Central memory CD8-positive, alpha-beta T cell (primary cell): Measurements from ENCODE around the gene LYST.
A peak's percentile ranks its signal among the peaks of the same experiment; 100 is the strongest.

Source experiments
- ATAC-seq: fragments of 150-1000 bp; cut with Tn5 transposase; replicated peaks from 2 replicates; pipeline ENCODE4 v1.10.0; 2022; ENCODE audit warnings: mild to moderate bottlenecking, moderate FRiP score, moderate number of reproducible peaks; ENCODE audit not compliant: poor library complexity, severe bottlenecking; ENCODE audit errors: extremely low read depth
- DNase-seq, 2 donors: peaks; one replicate each; pipeline ENCODE4 v3.0.0; 2021; ENCODE audit warnings: low spot score in 2 of 2
- H3K27ac Mint-ChIP-seq: one replicate; pipeline ENCODE4 v1.8.0; 2022; ENCODE audit warnings: low read depth, mild to moderate bottlenecking, moderate library complexity, mixed read lengths
- H3K27me3 Mint-ChIP-seq: one replicate; pipeline ENCODE4 v1.8.0; 2022; ENCODE audit warnings: mixed read lengths
- H3K36me3 Mint-ChIP-seq: one replicate; pipeline ENCODE4 v1.8.0; 2022; ENCODE audit warnings: mild to moderate bottlenecking, moderate library complexity, mixed read lengths; ENCODE audit not compliant: insufficient read depth
- H3K4me1 Mint-ChIP-seq: one replicate; pipeline ENCODE4 v1.8.0; 2022; ENCODE audit warnings: mixed read lengths
- H3K4me3 Mint-ChIP-seq: one replicate; pipeline ENCODE4 v1.8.0; 2022; ENCODE audit warnings: mild to moderate bottlenecking, moderate library complexity, mixed read lengths
- H3K9me3 Mint-ChIP-seq: one replicate; pipeline ENCODE4 v1.8.0; 2022; ENCODE audit warnings: mixed read lengths

Gene LYST

DNA sequence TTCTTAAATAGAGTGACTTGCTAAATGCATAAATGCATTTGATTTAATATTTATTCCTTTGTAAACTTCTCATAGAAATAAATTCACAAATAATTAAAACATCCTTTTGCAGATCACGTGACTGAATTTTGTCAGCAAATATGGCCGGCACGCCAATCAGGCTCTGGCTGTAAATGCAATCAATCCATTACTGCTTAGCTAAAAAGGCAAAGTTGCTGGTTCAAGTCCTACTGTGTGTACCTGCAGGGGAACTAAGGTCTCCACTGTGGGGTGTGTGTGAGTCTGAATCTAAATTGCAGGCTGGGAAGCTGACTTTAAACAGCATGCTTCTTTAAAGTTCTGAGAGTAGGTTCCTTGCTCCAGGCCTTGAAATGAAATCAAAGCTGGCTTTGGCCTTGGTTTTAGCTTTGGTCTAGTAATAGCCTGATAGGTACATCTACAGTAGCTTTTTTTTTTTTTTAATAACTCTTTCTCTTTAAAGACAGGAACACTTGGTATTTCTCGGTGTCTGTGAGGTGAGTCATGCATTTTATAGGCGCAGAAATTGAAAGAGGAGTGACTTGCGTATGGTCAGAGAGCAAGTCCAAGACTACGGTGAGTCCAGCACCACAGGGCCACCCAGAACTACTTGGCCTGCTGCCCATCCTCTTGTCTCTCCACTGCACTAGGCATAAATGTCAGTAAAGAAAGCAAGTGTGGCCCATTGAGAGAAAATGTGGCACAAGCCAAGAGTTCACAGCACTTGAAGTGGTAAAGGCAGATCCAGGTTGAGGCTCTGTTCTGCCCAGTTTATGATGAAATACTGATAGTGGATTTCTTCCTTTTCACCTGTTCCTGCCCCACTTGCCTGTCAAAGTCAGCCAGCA is 36.2 kb upstream of the LYST start:
- ATAC-seq (no peak), DNase-seq (no peak)
- Mint-ChIP-seq H3K9me3 (no peaks in the 10 kb centered on the region), H3K4me3 (no peak overlapping the region), H3K27me3 (no peaks in the 10 kb centered on the region), H3K36me3 (no peaks in the 10 kb centered on the region), H3K4me1 (peaks cover 13% of the 10 kb centered on the region), H3K27ac (no peak overlapping the region)

DNA sequence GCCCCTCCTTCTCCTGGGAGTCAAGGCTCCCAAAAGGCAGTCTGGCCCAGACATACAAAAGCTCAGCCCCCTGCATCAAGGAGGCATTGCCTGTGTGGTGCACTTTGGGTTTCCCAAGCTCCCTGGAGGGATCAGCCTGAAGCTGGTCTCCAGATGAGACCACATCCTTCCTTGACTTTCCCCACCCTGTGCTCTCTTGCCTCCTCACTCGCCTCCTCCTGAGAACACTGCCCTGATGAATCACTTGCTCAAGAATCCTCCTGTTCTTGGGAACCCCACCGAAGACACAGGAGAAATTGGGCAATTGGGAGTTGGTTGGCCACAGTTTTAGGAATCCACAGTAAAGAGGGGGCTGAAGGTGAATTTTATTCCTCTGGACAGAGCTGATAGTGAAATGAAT is 34.8 kb upstream of the LYST start:
- ATAC-seq (no peak), DNase-seq (no peak)
- Mint-ChIP-seq H3K9me3 (no peaks in the 10 kb centered on the region), H3K4me1 (peaks cover 13% of the 10 kb centered on the region), H3K27me3 (no peaks in the 10 kb centered on the region), H3K4me3 (no peak overlapping the region), H3K36me3 (peaks cover 1% of the 10 kb centered on the region), H3K27ac (no peak overlapping the region)

GRCh38 chr1:235898126-235898525 is 31.4 kb upstream of the LYST start:
- ATAC-seq, result no peak
- H3K27me3 Mint-ChIP-seq, result no peaks in the 10 kb centered on the region
- no peak overlapping the region for H3K4me3 Mint-ChIP-seq
- no peak for DNase-seq
- H3K27ac Mint-ChIP-seq, result no peak overlapping the region
- peaks cover 13% of the 10 kb centered on the region for H3K4me1 Mint-ChIP-seq
- H3K9me3 Mint-ChIP-seq, result no peaks in the 10 kb centered on the region
- H3K36me3 Mint-ChIP-seq, result peaks cover 2% of the 10 kb centered on the region

- no peak overlapping the region for H3K4me3 Mint-ChIP-seq
Observed at GRCh38 chr1:235893840-235894239, 27.1 kb upstream of the LYST start.

GRCh38 chr1:235892734-235893413 is 26.2 kb upstream of the LYST start:
- no peak overlapping the region for H3K4me3 Mint-ChIP-seq
- H3K36me3 Mint-ChIP-seq, result peaks cover 2% of the 10 kb centered on the region
- DNase-seq (no peak), ATAC-seq (no peak)
- H3K27me3 Mint-ChIP-seq, result no peaks in the 10 kb centered on the region
- peaks cover 16% of the 10 kb centered on the region for H3K4me1 Mint-ChIP-seq
- H3K27ac Mint-ChIP-seq, result no peak overlapping the region
- H3K9me3 Mint-ChIP-seq, result no peaks in the 10 kb centered on the region

More at GRCh38 chr1:235893840-235894239, 27.1 kb upstream of the LYST start:
- no peak for ATAC-seq
- no peak for DNase-seq
- no peaks in the 10 kb centered on the region for H3K27me3 Mint-ChIP-seq
- peaks cover 6% of the 10 kb centered on the region for H3K4me1 Mint-ChIP-seq
- no peak overlapping the region for H3K27ac Mint-ChIP-seq
- H3K9me3 Mint-ChIP-seq, result no peaks in the 10 kb centered on the region
- H3K36me3 Mint-ChIP-seq, result peaks cover 2% of the 10 kb centered on the region

- no peak for ATAC-seq
- DNase-seq, result no peak
- H3K36me3 Mint-ChIP-seq, result peaks cover 7% of the 10 kb centered on the region
- no peak overlapping the region for H3K27ac Mint-ChIP-seq
- no peaks in the 10 kb centered on the region for H3K9me3 Mint-ChIP-seq
- no peak overlapping the region for H3K4me3 Mint-ChIP-seq
- peaks cover 23% of the 10 kb centered on the region for H3K4me1 Mint-ChIP-seq
- H3K27me3 Mint-ChIP-seq, result no peaks in the 10 kb centered on the region
Observed at GRCh38 chr1:235892202-235892601, 25.5 kb upstream of the LYST start.

GRCh38 chr1:235888119-235888643 is 21.5 kb upstream of the LYST start:
- Mint-ChIP-seq H3K4me1 (peaks cover 43% of the 10 kb centered on the region), H3K36me3 (peaks cover 10% of the 10 kb centered on the region)

GRCh38 chr1:235887676-235888075 is 21.0 kb upstream of the LYST start:
- H3K9me3 Mint-ChIP-seq, result no peaks in the 10 kb centered on the region
- peak overlapping the region; percentile 87 for H3K27ac Mint-ChIP-seq
- no peak for DNase-seq
- no peaks in the 10 kb centered on the region for H3K27me3 Mint-ChIP-seq
- H3K36me3 Mint-ChIP-seq, result peaks cover 10% of the 10 kb centered on the region
- ATAC-seq, result no peak
- peak overlapping the region; percentile 68 for H3K4me3 Mint-ChIP-seq
- peaks cover 43% of the 10 kb centered on the region for H3K4me1 Mint-ChIP-seq

More at GRCh38 chr1:235888119-235888643, 21.5 kb upstream of the LYST start:
- Mint-ChIP-seq H3K27me3 (no peaks in the 10 kb centered on the region), H3K4me3 (peak overlapping the region; percentile 68), H3K27ac (peak overlapping the region; percentile 87), H3K9me3 (no peaks in the 10 kb centered on the region)
- ATAC-seq (peak; percentile 96), DNase-seq (peak; percentile 28 to 60)

DNA sequence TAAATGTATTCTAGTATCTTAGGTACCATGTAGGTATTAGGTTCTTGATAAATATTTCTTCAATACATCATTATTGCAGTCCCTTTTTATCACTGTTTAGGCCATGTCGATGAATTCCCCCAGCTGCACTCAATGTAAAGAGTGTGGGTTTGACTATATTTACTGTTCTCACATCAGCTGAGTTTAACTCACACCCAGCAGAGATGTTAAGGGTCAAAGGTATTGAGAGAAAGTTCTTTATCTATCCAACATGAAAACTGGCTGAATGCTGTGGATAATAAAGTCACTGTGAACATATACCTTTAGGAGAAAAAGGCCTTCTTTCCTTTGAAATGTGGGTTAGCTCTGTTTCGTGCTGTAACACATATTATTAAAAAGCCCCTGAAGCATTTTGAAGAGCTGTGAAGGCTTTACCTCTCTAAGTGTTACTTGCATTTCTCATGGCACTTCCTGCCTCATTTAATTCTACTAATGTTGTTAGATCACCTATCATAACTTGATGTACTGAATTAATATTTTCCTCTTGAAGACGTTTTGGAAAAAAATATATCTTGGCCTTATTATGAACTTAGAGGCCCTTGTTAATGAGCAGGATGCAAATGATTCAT is 19.1 kb upstream of the LYST start:
- DNase-seq (no peak), ATAC-seq (peak; percentile 53)
- Mint-ChIP-seq H3K36me3 (peaks cover 10% of the 10 kb centered on the region), H3K27ac (peak overlapping the region; percentile 80), H3K4me3 (no peak overlapping the region), H3K9me3 (no peaks in the 10 kb centered on the region), H3K4me1 (peaks cover 43% of the 10 kb centered on the region), H3K27me3 (no peaks in the 10 kb centered on the region)

DNA sequence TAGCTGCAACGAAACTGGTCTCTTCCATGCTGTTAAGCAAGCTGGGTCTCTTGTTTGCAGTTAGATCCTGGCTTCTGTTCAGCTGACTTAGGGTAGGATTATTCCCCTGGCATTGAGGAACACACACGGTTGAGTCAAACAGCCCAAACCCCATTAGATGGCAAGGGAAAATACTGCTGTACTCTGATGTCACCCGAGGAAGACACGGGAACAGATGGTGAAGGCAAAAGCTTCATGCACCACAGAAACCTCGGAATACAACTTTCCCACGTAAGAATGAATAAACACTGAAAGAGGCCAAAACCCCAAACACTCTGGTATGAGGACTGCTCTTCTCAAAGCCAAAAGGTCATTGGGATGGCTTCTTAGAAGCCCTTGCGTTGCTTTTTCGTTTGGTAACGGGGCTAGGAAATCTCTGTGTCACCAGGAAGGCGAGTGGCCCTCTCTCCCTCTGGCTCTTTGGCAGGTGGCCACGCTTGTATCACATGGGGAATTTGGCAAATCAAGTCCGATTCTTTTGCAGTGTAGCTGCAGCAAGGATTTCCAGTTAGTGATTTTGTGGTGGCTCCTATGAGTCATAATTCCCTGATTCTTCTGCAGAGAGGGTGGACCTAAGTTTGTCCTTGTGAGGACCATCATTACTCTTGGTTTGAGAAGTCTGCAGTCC is 16.7 kb upstream of the LYST start:
- no peaks in the 10 kb centered on the region for H3K9me3 Mint-ChIP-seq
- H3K4me1 Mint-ChIP-seq, result peaks cover 39% of the 10 kb centered on the region
- DNase-seq (no peak), ATAC-seq (no peak)
- H3K27me3 Mint-ChIP-seq, result no peaks in the 10 kb centered on the region
- H3K4me3 Mint-ChIP-seq, result peak overlapping the region; percentile 2
- peaks cover 10% of the 10 kb centered on the region for H3K36me3 Mint-ChIP-seq
- no peak overlapping the region for H3K27ac Mint-ChIP-seq

DNA sequence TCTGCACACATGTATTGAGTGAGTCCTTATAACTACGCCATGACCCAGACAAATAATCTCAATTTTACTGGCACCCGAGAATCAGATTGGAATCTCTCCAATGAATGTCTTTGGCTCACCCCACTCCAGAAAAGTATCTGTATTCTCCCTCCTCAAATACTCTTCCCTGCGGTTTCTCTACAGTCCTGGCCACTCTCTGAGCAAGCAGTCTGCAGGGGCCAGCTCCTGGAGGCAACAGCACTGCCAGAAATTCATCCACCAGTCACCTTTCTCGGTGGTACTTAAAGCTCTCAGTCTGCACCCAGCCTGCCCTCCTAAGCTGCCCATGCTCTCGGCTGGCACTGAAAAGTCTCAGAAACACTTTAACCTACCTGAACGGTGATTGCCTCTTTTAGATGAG is 16.1 kb upstream of the LYST start:
- Mint-ChIP-seq H3K4me3 (peak overlapping the region; percentile 2), H3K27me3 (no peaks in the 10 kb centered on the region), H3K36me3 (peaks cover 10% of the 10 kb centered on the region), H3K27ac (no peak overlapping the region), H3K4me1 (peaks cover 33% of the 10 kb centered on the region), H3K9me3 (no peaks in the 10 kb centered on the region)
- DNase-seq, result no peak
- no peak for ATAC-seq
